ENCODE measurements around the gene PFDN5. TPM values are rescaled to one million over a fixed set of nuclear protein-coding genes. Genes with fewer than 3 reads are reported as not detected.

PFDN5 gene
- total and polyA plus RNA-seq, 9 of the 15 experiments (the other 6 are each of a cell fraction or from before 2014, with no cell fraction given) = 361 to 1,636 (median 742) TPM

- POLR2A ChIA-PET = interaction anchor here (1.1 to 2.0 kb wide), 3 partner anchors 10 to 167 kb away, joined by 5 to 12 read pairs (median 5); partner anchors contain the start of gene TARBP2
- DNase-seq (ENCODE audit: extremely low read depth in 1 of 4, low spot score in 3 of 4) (no peak), ATAC-seq (no peak), FAIRE-seq (no peak)
- Histone ChIP-seq H3K27me3 (ENCODE audit: control insufficient read depth in 2 of 2, insufficient read depth in 2 of 2, low read length in 2 of 2) (no peaks in the 10 kb centered on the region), H3K4me3 (no peak overlapping the region), H3K79me2 (ENCODE audit: control insufficient read depth, insufficient read depth, low read length) (no peaks in the 10 kb centered on the region), H3K9ac (ENCODE audit: insufficient read depth in 1 of 2, low read depth in 2 of 2, low read length in 2 of 2) (peak overlapping the region in 1 of 2 experiments; percentile 72; a peak in 1 of 4 replicates), H2AFZ (ENCODE audit: low read depth, low read length) (no peak overlapping the region), H3K4me1 (replicated peaks in 1 of 2; ENCODE audit: control insufficient read depth in 2 of 2, insufficient read depth in 2 of 2, low read length in 2 of 2) (peaks cover 15 to 29% of the 10 kb centered on the region in 2 experiments), H3K9me1 (ENCODE audit: control insufficient read depth, insufficient read depth, low read length) (no peaks in the 10 kb centered on the region), H3K36me3 (ENCODE audit: control insufficient read depth, insufficient read depth, low read length) (no peaks in the 10 kb centered on the region), H4K20me1 (replicated peaks; ENCODE audit: control insufficient read depth, insufficient read depth, low read length) (no peaks in the 10 kb centered on the region), H3K9me3 (replicated peaks; ENCODE audit: control insufficient read depth, insufficient read depth, low read depth, low read length) (no peaks in the 10 kb centered on the region), H3K4me2 (ENCODE audit: insufficient read depth, low read length) (no peak overlapping the region), H3K27ac (ENCODE audit: extremely low read depth, low read depth, low read length) (no peak overlapping the region)
- CTCF ChIA-PET (ENCODE audit: low intra/inter-chr PET ratio) = no interaction called here
- intact Hi-C loops (cut with micrococcal nuclease) (no loop called here), in situ Hi-C loops (cut with MboI) (no loop called here)
- BruUV-seq (replicated peaks) = no TSS peak
- no peak for TF ChIP-seq NR3C1 (CRISPR knock-in tag; IDR thresholded peaks at IDR 0.05)
- 38% methylated on average over 7 of the region's 7 CpGs for WGBS (ENCODE audit: insufficient coverage, low coverage, missing lambda C conversion rate)
Observed at GRCh38 chr12:53333845-53334244, 38.5 kb downstream of the PFDN5 start.

DNA sequence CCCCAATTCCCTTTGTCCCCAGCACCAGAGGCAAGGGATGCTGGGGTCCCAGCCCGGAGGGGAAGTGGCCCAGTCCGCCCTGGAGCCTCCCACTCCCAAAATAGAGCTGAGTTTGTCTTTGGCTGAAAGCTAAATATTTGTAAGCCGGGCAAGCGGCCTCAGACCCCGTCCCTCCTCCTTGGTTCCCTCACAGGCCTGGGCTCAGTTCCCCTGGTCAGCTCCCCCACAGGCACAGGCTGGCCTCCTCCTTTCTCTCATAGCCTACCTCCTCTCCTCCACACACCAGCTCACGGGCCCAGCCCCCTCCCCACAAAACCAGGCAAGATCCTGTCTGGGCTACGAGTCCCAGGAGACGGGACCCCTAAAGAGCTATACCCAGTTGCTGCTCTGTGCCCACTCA lies 39.5 kb downstream of the PFDN5 start:
- 65% methylated on average over 5 of the region's 8 CpGs for WGBS (ENCODE audit: insufficient coverage, low coverage, missing lambda C conversion rate)
- POLR2A ChIA-PET = interaction anchor here (0.6 to 2.0 kb wide), 6 partner anchors 9 to 176 kb away, joined by 3 to 12 read pairs (median 4); partner anchors contain the start of genes AAAS and TARBP2

More for the DNA sequence above, 39.5 kb downstream of the PFDN5 start:
- Histone ChIP-seq H3K9me1 (ENCODE audit: control insufficient read depth, insufficient read depth, low read length) (no peaks in the 10 kb centered on the region), H3K79me2 (ENCODE audit: control insufficient read depth, insufficient read depth, low read length) (no peaks in the 10 kb centered on the region), H4K20me1 (replicated peaks; ENCODE audit: control insufficient read depth, insufficient read depth, low read length) (no peaks in the 10 kb centered on the region), H3K4me1 (replicated peaks in 1 of 2; ENCODE audit: control insufficient read depth in 2 of 2, insufficient read depth in 2 of 2, low read length in 2 of 2) (peaks cover 17 to 31% of the 10 kb centered on the region in 2 experiments), H3K27me3 (ENCODE audit: control insufficient read depth in 2 of 2, insufficient read depth in 2 of 2, low read length in 2 of 2) (no peaks in the 10 kb centered on the region), H2AFZ (ENCODE audit: low read depth, low read length) (no peak overlapping the region), H3K4me3 (no peak overlapping the region), H3K9me3 (replicated peaks; ENCODE audit: control insufficient read depth, insufficient read depth, low read depth, low read length) (no peaks in the 10 kb centered on the region), H3K4me2 (ENCODE audit: insufficient read depth, low read length) (no peak overlapping the region), H3K27ac (ENCODE audit: extremely low read depth, low read depth, low read length) (no peak overlapping the region), H3K9ac (ENCODE audit: insufficient read depth in 1 of 2, low read depth in 2 of 2, low read length in 2 of 2) (peak overlapping the region in 1 of 2 experiments; percentile 48; a peak in 2 of 4 replicates), H3K36me3 (ENCODE audit: control insufficient read depth, insufficient read depth, low read length) (no peaks in the 10 kb centered on the region)
- TF ChIP-seq ZBTB7A (IDR thresholded peaks at IDR 0.05; ENCODE audit: borderline replicate concordance, control insufficient read depth, low read depth, low read length) = 0 out of 2 replicates have a peak, but pooled peaks have one; percentile 30
- no peak for TF ChIP-seq U2AF1 (optimal IDR thresholded peaks at IDR 0.05; ENCODE audit: low read depth, low read length)
- FAIRE-seq = no peak
- CTCF ChIA-PET (ENCODE audit: low intra/inter-chr PET ratio) = interaction anchor here (0.6 kb wide), 1 partner anchor 9 kb away, joined by 4 read pairs; no protein-coding TSS in a partner anchor
- DNase-seq (ENCODE audit: extremely low read depth in 1 of 4, low spot score in 3 of 4) = no peak
- intact Hi-C loops (cut with micrococcal nuclease) = no loop called here
- no peak for ATAC-seq
- BruUV-seq (replicated peaks) = no TSS peak
- in situ Hi-C loops (cut with MboI) = no loop called here

All from K562 (cell line).